Thyroid gland (tissue), 4 donors: ENCODE results near the gene GLT8D2.

ENCODE experiments used
- CTCF ChIP-seq, 6 experiments: fragments of 200-600 bp in 3 of 6; fragments of 450-650 bp in 3 of 6; sonication (generic) in 3 of 6; IDR thresholded peaks; one replicate each; pipeline ENCODE4 v1.5.1; 2016 to 2019; ENCODE audit warnings: antibody characterized with exemption in 6 of 6, mild to moderate bottlenecking in 2 of 6, inconsistent platforms in 1 of 6, moderate library complexity in 1 of 6
- POLR2A ChIP-seq, 2 donors: fragments of 450-650 bp; IDR thresholded peaks; one replicate each; pipeline ENCODE4 v1.6.1; 2017; ENCODE audit warnings: antibody characterized with exemption in 2 of 2, mild to moderate bottlenecking in 2 of 2, moderate library complexity in 1 of 2

- TF ChIP-seq POLR2A (IDR thresholded peaks at IDR 0.05) (no peak), CTCF (IDR thresholded peaks at IDR 0.05) (no peak)
These were observed 83.3 kb downstream of the GLT8D2 start for GRCh38 chr12:103966736-103967135.
